Common myeloid progenitor, CD34-positive (primary cell): ENCODE results near the gene DPYD.

Source experiments
- CTCF ChIA-PET: fragments of 350-600 bp; sonication (Branson Sonifier 250); formaldehyde crosslinking; loops from one replicate; lab custom pipeline; 2021; ENCODE audit warnings: antibody characterized with exemption; lab: Charles Lee
- POLR2A ChIA-PET: fragments of 350-600 bp; sonication (Branson Sonifier 250); formaldehyde crosslinking; loops from one replicate; lab custom pipeline; 2021; ENCODE audit warnings: antibody characterized with exemption; lab: Charles Lee
- DNase-seq, 3 donors: peaks; one replicate each; pipeline versions ENCODE4 v3.0.0 to v3.0.0-alpha.2; 2013
- H3K27ac ChIP-seq, 2 experiments: 1 replicate in 1 of 2; 2 replicates in 1 of 2; pipeline ENCODE4 v1.7.0; 2013; ENCODE audit warnings: inconsistent platforms in 2 of 2, low read length in 2 of 2, mild to moderate bottlenecking in 2 of 2, low read depth in 1 of 2, moderate library complexity in 1 of 2; ENCODE audit not compliant: severe bottlenecking in 2 of 2, insufficient read depth in 1 of 2, poor library complexity in 1 of 2
- H3K27me3 ChIP-seq, 5 experiments: replicated peaks in 2 of 5; 1 replicate in 3 of 5; 2 replicates in 2 of 5; pipeline versions ENCODE4 v1.6.1 to v1.7.0; 2013; ENCODE audit warnings: low read length in 4 of 5, mild to moderate bottlenecking in 2 of 5, moderate library complexity in 2 of 5, inconsistent platforms in 1 of 5; ENCODE audit not compliant: insufficient read depth in 5 of 5, control insufficient read depth in 4 of 5
- H3K36me3 ChIP-seq, 4 experiments: 1 replicate in 2 of 4; 2 replicates in 2 of 4; pipeline versions ENCODE4 v1.6.1 to v1.7.0; 2013; ENCODE audit warnings: low read length in 3 of 4, control low read depth in 1 of 4, mild to moderate bottlenecking in 1 of 4; ENCODE audit not compliant: control insufficient read depth in 4 of 4, insufficient read depth in 4 of 4
- H3K4me1 ChIP-seq, 4 experiments: 1 replicate in 3 of 4; 2 replicates in 1 of 4; pipeline versions ENCODE4 v1.6.1 to v1.7.1; 2013; ENCODE audit warnings: low read length in 3 of 4, mild to moderate bottlenecking in 3 of 4, control low read depth in 1 of 4, inconsistent platforms in 1 of 4, moderate library complexity in 1 of 4; ENCODE audit not compliant: control insufficient read depth in 4 of 4, insufficient read depth in 4 of 4; ENCODE audit errors: control extremely low read depth in 1 of 4
- H3K4me3 ChIP-seq, 7 experiments: 1 replicate in 4 of 7; 2 replicates in 3 of 7; pipeline versions ENCODE4 v1.5.1 to v1.7.0; 2013; ENCODE audit warnings: mild to moderate bottlenecking in 7 of 7, low read length in 6 of 7, moderate library complexity in 6 of 7, inconsistent platforms in 2 of 7, low read depth in 2 of 7, control low read depth in 1 of 7; ENCODE audit not compliant: insufficient read depth in 4 of 7, control insufficient read depth in 1 of 7; ENCODE audit errors: extremely low read depth in 1 of 7
- H3K9me3 ChIP-seq, 5 experiments: 1 replicate in 4 of 5; 2 replicates in 1 of 5; pipeline versions ENCODE4 v1.6.1 to v1.7.1; 2013; ENCODE audit warnings: low read length in 4 of 5, mild to moderate bottlenecking in 2 of 5, inconsistent platforms in 1 of 5, low read depth in 1 of 5, moderate library complexity in 1 of 5; ENCODE audit not compliant: control insufficient read depth in 4 of 5, insufficient read depth in 2 of 5; ENCODE audit errors: control extremely low read depth in 1 of 5
- WGBS: methylation state at CpG from one replicate; pipeline ENCODE4 v1.1.5; 2013; ENCODE audit not compliant: insufficient coverage; 5-methylcytosine and 5-hydroxymethylcytosine counted together

Gene DPYD

GRCh38 chr1:97803026-97803425, 117.8 kb downstream of the DPYD start:
- no peaks in the 10 kb centered on the region for H3K9me3 ChIP-seq
- ChIA-PET POLR2A (no interaction called here), CTCF (no interaction called here)
- peaks cover 0 to 4% (median 0%) of the 10 kb centered on the region in 4 experiments for H3K36me3 ChIP-seq
- no peak overlapping the region for H3K4me3 ChIP-seq
- WGBS, result no CpG with 5 or more reads among the region's 3 CpGs
- no peak overlapping the region for H3K27ac ChIP-seq
- no peaks in the 10 kb centered on the region for H3K4me1 ChIP-seq
- no peak for DNase-seq
- H3K27me3 ChIP-seq, result no peaks in the 10 kb centered on the region

- 100% methylated on average over 2 of the region's 2 CpGs for WGBS
- H3K36me3 ChIP-seq, result peaks cover 0 to 4% (median 0%) of the 10 kb centered on the region in 4 experiments
- no peaks in the 10 kb centered on the region for H3K9me3 ChIP-seq
- no peak overlapping the region for H3K4me3 ChIP-seq
- H3K4me1 ChIP-seq, result peaks cover 0 to 3% (median 0%) of the 10 kb centered on the region in 4 experiments
- no peak for DNase-seq
- H3K27me3 ChIP-seq, result no peaks in the 10 kb centered on the region
- ChIA-PET CTCF (interaction anchor here (1.5 kb wide), 1 partner anchor 10 kb away, joined by 3 read pairs; no protein-coding TSS in a partner anchor), POLR2A (interaction anchor here (0.6 kb wide), 1 partner anchor 50 kb away, joined by 5 read pairs; no protein-coding TSS in a partner anchor)
- no peak overlapping the region for H3K27ac ChIP-seq
Observed at GRCh38 chr1:97802011-97802410, 118.8 kb downstream of the DPYD start.

DNA sequence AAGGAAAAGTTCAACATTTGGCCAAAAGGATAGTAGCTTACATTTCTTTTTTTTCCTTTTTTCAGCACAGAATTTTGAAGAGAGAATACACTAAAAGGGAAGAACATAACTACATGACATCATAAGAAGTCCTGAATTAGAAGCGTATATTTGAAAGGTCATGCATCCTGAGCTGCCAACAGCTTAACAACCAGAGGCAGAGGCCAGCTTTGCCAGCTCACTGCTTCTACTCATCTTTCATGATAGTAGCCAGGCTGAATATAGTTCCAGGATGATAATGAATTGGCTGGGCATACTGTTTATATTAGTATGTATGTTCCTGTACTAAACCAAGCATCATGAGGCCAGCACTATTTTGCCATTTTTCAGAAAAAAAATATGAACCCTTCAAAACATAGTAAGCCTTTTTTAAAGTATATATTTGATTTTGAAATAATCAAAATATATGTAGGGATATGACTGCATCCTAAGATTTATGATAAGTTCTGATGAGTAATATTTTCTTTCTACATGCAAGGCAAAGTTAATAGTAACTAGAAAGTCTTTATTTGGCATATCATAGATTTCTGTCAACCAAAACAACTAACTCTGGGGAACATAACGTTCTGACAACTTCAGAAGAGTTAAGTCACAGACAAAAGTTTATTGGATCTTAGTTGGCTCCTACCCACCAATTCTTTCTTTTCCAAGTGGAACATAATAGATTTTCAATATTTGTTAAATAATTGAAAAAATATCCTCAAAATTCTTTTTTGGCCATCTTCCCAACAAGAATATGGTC, 123.2 kb downstream of the DPYD start:
- peak in 2 of 3 donors; percentile 24 to 43 for DNase-seq
- POLR2A ChIA-PET, result no interaction called here
- H3K27me3 ChIP-seq, result no peaks in the 10 kb centered on the region
- peaks cover 0 to 3% (median 0%) of the 10 kb centered on the region in 4 experiments for H3K4me1 ChIP-seq
- no peak overlapping the region for H3K4me3 ChIP-seq
- peaks cover 0 to 4% (median under 1%) of the 10 kb centered on the region in 4 experiments for H3K36me3 ChIP-seq
- WGBS, result 40% methylated on average over 1 of the region's 2 CpGs
- no peak overlapping the region for H3K27ac ChIP-seq
- H3K9me3 ChIP-seq, result no peaks in the 10 kb centered on the region
- CTCF ChIA-PET, result no interaction called here

GRCh38 chr1:97796711-97797110, 124.1 kb downstream of the DPYD start:
- ChIA-PET POLR2A (no interaction called here), CTCF (no interaction called here)
- Histone ChIP-seq H3K27ac (no peak overlapping the region), H3K4me1 (peaks cover 0 to 3% (median 1%) of the 10 kb centered on the region in 4 experiments), H3K27me3 (no peaks in the 10 kb centered on the region), H3K36me3 (peaks cover 0 to 4% (median under 1%) of the 10 kb centered on the region in 4 experiments), H3K4me3 (no peak overlapping the region), H3K9me3 (no peaks in the 10 kb centered on the region)
- no CpG with 5 or more reads among the region's 2 CpGs for WGBS
- DNase-seq, result peak in 1 of 3 donors; percentile 16

- CTCF ChIA-PET, result no interaction called here
- no peaks in the 10 kb centered on the region for H3K9me3 ChIP-seq
- WGBS, result 100% methylated on average over 1 of the region's 4 CpGs
- no peak overlapping the region for H3K27ac ChIP-seq
- no peaks in the 10 kb centered on the region for H3K27me3 ChIP-seq
- H3K4me3 ChIP-seq, result no peak overlapping the region
- peaks cover 0 to 2% (median under 1%) of the 10 kb centered on the region in 4 experiments for H3K36me3 ChIP-seq
- POLR2A ChIA-PET, result no interaction called here
- DNase-seq, result no peak
- H3K4me1 ChIP-seq, result peaks cover 0 to 9% (median 5%) of the 10 kb centered on the region in 4 experiments
Observed at GRCh38 chr1:97792655-97793054, 128.2 kb downstream of the DPYD start.

GRCh38 chr1:97791251-97791650, 129.6 kb downstream of the DPYD start:
- H3K9me3 ChIP-seq, result no peaks in the 10 kb centered on the region
- H3K27me3 ChIP-seq, result no peaks in the 10 kb centered on the region
- POLR2A ChIA-PET, result no interaction called here

GRCh38 chr1:97787231-97787630, 133.6 kb downstream of the DPYD start:
- Histone ChIP-seq H3K9me3 (no peaks in the 10 kb centered on the region), H3K4me3 (no peak overlapping the region), H3K27ac (no peak overlapping the region), H3K27me3 (no peaks in the 10 kb centered on the region), H3K4me1 (peaks cover 0 to 8% (median 4%) of the 10 kb centered on the region in 4 experiments), H3K36me3 (peaks cover 0 to 3% (median 1%) of the 10 kb centered on the region in 4 experiments)
- ChIA-PET POLR2A (no interaction called here), CTCF (no interaction called here)
- 100% methylated on average over 1 of the region's 2 CpGs for WGBS
- no peak for DNase-seq

More at GRCh38 chr1:97791251-97791650, 129.6 kb downstream of the DPYD start:
- Histone ChIP-seq H3K4me1 (peaks cover 0 to 8% (median 4%) of the 10 kb centered on the region in 4 experiments), H3K27ac (no peak overlapping the region), H3K4me3 (no peak overlapping the region), H3K36me3 (peaks cover 0 to 2% (median under 1%) of the 10 kb centered on the region in 4 experiments)
- peak in 1 of 3 donors; percentile 10 for DNase-seq
- CTCF ChIA-PET, result interaction anchor here (1.5 kb wide), 1 partner anchor 10 kb away, joined by 3 read pairs; no protein-coding TSS in a partner anchor
